ENCODE measurements around the gene CTPS1. TPM values are rescaled to one million over a fixed set of nuclear protein-coding genes. Genes with fewer than 3 reads are reported as not detected.
A peak's percentile ranks its signal among the peaks of the same experiment; 100 is the strongest.

CTPS1 gene
- total and polyA plus RNA-seq, 2 of the 13 experiments (the other 11 are each of a cell fraction or from before 2014, with no cell fraction given): 9.6 to 42.8 TPM

DNA sequence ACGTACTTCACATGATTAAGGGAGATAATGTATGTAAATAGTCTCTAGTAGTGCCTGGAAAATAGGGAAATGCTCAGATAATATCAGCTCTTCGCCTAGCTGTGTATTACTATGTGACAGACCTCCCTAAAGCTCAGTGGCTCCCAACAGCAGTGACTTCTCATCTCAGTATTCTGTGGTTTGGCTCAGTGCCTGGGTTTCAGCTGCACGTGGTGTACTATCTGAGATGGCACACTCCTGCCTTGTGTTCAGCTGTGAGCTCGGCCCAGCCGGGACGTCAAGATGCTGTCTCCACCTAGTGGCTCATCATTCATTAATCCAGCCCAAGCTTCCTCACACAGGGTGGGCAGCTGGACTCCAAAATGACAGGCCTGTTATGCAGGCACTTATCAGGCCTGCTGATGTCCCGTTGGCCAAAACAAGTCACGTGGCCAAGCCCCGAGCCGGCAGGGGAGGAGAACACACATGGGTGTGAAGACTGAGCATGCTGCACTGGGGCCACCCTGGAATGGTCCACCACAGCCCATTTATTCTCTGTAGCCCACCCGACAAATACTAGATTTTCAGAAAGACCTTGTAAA is 24.2 kb downstream of the CTPS1 start (continued):
- TF ChIP-seq, protein P1, sequence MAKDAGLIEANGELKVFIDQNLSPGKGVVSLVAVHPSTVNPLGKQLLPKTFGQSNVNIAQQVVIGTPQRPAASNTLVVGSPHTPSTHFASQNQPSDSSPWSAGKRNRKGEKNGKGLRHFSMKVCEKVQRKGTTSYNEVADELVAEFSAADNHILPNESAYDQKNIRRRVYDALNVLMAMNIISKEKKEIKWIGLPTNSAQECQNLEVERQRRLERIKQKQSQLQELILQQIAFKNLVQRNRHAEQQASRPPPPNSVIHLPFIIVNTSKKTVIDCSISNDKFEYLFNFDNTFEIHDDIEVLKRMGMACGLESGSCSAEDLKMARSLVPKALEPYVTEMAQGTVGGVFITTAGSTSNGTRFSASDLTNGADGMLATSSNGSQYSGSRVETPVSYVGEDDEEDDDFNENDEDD (CRISPR knock-in tag; IDR thresholded peaks at IDR 0.05; ENCODE audit: borderline replicate concordance): peak; percentile 36; the same call in 1 of the 2 replicates
- TF ChIP-seq TBX2 (CRISPR knock-in tag; IDR thresholded peaks at IDR 0.05; ENCODE audit: borderline replicate concordance): peak; percentile 48; the same call in 1 of the 2 replicates
- TF ChIP-seq, protein P2, sequence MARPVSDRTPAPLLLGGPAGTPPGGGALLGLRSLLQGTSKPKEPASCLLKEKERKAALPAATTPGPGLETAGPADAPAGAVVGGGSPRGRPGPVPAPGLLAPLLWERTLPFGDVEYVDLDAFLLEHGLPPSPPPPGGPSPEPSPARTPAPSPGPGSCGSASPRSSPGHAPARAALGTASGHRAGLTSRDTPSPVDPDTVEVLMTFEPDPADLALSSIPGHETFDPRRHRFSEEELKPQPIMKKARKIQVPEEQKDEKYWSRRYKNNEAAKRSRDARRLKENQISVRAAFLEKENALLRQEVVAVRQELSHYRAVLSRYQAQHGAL (CRISPR knock-in tag; IDR thresholded peaks at IDR 0.05; ENCODE audit: not compliant biosample characterization): no peak
- no peak for TF ChIP-seq TMF1 (CRISPR knock-in tag; IDR thresholded peaks at IDR 0.05; ENCODE audit: low read depth)
- TF ChIP-seq GATAD2A (CRISPR knock-in tag; IDR thresholded peaks at IDR 0.05): no peak
- no peak for TF ChIP-seq YY1 (IDR thresholded peaks at IDR 0.05; ENCODE audit: insufficient read depth, insufficient replicate concordance, low read depth, low read length)
- peak; percentile 80 for TF ChIP-seq XRCC5 (optimal IDR thresholded peaks at IDR 0.05; ENCODE audit: low read length)
- no peak for TF ChIP-seq NR2F1 (CRISPR knock-in tag; IDR thresholded peaks at IDR 0.05)
- TF ChIP-seq THAP11 (CRISPR knock-in tag; IDR thresholded peaks at IDR 0.05): no peak
- no peak for TF ChIP-seq ZNF816 (CRISPR knock-in tag; IDR thresholded peaks at IDR 0.05; ENCODE audit: borderline replicate concordance)
- TF ChIP-seq, protein P3, sequence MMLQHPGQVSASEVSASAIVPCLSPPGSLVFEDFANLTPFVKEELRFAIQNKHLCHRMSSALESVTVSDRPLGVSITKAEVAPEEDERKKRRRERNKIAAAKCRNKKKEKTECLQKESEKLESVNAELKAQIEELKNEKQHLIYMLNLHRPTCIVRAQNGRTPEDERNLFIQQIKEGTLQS (CRISPR knock-in tag; IDR thresholded peaks at IDR 0.05): no peak
- TF ChIP-seq, protein P4, sequence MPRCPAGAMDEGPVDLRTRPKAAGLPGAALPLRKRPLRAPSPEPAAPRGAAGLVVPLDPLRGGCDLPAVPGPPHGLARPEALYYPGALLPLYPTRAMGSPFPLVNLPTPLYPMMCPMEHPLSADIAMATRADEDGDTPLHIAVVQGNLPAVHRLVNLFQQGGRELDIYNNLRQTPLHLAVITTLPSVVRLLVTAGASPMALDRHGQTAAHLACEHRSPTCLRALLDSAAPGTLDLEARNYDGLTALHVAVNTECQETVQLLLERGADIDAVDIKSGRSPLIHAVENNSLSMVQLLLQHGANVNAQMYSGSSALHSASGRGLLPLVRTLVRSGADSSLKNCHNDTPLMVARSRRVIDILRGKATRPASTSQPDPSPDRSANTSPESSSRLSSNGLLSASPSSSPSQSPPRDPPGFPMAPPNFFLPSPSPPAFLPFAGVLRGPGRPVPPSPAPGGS (CRISPR knock-in tag; IDR thresholded peaks at IDR 0.05): no peak
- 0 out of 2 replicates have a peak, but pooled peaks have one; percentile 14 for TF ChIP-seq SALL1 (CRISPR knock-in tag; IDR thresholded peaks at IDR 0.05)
- TF ChIP-seq, protein P5, sequence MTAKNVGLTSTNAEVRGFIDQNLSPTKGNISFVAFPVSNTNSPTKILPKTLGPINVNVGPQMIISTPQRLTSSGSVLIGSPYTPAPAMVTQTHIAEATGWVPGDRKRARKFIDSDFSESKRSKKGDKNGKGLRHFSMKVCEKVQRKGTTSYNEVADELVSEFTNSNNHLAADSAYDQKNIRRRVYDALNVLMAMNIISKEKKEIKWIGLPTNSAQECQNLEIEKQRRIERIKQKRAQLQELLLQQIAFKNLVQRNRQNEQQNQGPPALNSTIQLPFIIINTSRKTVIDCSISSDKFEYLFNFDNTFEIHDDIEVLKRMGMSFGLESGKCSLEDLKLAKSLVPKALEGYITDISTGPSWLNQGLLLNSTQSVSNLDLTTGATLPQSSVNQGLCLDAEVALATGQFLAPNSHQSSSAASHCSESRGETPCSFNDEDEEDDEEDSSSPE (CRISPR knock-in tag; IDR thresholded peaks at IDR 0.05): no peak
- TF ChIP-seq, protein P6, sequence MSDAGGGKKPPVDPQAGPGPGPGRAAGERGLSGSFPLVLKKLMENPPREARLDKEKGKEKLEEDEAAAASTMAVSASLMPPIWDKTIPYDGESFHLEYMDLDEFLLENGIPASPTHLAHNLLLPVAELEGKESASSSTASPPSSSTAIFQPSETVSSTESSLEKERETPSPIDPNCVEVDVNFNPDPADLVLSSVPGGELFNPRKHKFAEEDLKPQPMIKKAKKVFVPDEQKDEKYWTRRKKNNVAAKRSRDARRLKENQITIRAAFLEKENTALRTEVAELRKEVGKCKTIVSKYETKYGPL (CRISPR knock-in tag; IDR thresholded peaks at IDR 0.05): no peak
- TF ChIP-seq ZFP36L2 (CRISPR knock-in tag; IDR thresholded peaks at IDR 0.05): no peak
- TF ChIP-seq, protein P7, sequence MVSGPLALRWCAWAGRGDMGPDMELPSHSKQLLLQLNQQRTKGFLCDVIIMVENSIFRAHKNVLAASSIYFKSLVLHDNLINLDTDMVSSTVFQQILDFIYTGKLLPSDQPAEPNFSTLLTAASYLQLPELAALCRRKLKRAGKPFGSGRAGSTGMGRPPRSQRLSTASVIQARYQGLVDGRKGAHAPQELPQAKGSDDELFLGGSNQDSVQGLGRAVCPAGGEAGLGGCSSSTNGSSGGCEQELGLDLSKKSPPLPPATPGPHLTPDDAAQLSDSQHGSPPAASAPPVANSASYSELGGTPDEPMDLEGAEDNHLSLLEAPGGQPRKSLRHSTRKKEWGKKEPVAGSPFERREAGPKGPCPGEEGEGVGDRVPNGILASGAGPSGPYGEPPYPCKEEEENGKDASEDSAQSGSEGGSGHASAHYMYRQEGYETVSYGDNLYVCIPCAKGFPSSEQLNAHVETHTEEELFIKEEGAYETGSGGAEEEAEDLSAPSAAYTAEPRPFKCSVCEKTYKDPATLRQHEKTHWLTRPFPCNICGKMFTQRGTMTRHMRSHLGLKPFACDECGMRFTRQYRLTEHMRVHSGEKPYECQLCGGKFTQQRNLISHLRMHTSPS (CRISPR knock-in tag; IDR thresholded peaks at IDR 0.05; ENCODE audit: low read depth): no peak
- TF ChIP-seq TGIF2 (CRISPR knock-in tag; IDR thresholded peaks at IDR 0.05): peak; percentile 94
- TF ChIP-seq ZNF329 (CRISPR knock-in tag; IDR thresholded peaks at IDR 0.05; ENCODE audit: low read depth): no peak
- no peak for TF ChIP-seq ZNF207 (IDR thresholded peaks at IDR 0.05; ENCODE audit: borderline replicate concordance)
- TF ChIP-seq ARID2 (CRISPR knock-in tag; IDR thresholded peaks at IDR 0.05; ENCODE audit: borderline replicate concordance): no peak
- no peak for TF ChIP-seq TCF12 (IDR thresholded peaks at IDR 0.05)
- no peak for TF ChIP-seq TCF12 (CRISPR knock-in tag; IDR thresholded peaks at IDR 0.05)
- no peak for TF ChIP-seq NFYC (CRISPR knock-in tag; IDR thresholded peaks at IDR 0.05)
